GM19438 (cell line): ENCODE data around the gene POLR2J2.
"Not testable (repeated sequence)": the region's sequence is repeated elsewhere in the genome, so short reads cannot be mapped to it uniquely, and the experiment has no call there.

Experiments used
- ATAC-seq: cut with Tn5 transposase; IDR thresholded peaks from one replicate; pipeline ENCODE4 v1.9.1; 2021; ENCODE audit warnings: low read depth; ENCODE audit not compliant: unreplicated experiment

The POLR2J2 gene

GRCh38 chr7:102671166-102671955 lies at the start of gene POLR2J2:
POLR2J2 (minus strand) TSS chr7:102671663; CDS start chr7:102671601, 62 bp downstream.
- peak; percentile 59 for ATAC-seq

DNA sequence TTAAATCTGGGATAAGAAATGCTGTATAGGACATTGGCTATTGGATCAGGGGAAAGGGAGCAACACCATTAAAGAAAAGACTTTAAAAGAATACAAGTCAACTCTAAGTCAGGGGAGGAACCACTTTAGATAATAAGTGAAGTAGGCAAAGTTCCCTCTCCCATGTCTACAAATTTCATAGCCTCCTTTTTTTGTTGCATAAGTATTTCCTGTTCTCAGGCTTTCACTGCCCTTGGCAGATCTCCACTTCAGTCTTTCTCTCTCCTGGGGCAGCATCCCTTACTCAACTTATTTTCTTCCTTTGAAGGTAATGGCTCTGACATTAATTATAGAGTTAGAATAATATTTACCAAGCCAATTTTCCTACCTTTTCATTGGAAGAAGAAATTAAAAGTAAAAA lies 47.0 kb upstream of the POLR2J2 start:
- not testable (repeated sequence) for ATAC-seq

- ATAC-seq = not testable (repeated sequence)
Measured at GRCh38 chr7:102715718-102716117, 44.3 kb upstream of the POLR2J2 start.

- not testable (repeated sequence) for ATAC-seq
Measured at GRCh38 chr7:102714774-102715522, 43.5 kb upstream of the POLR2J2 start.

- peak; percentile 83 for ATAC-seq
Measured at GRCh38 chr7:102713691-102714080, 42.2 kb upstream of the POLR2J2 start.

GRCh38 chr7:102713011-102713690 lies 41.7 kb upstream of the POLR2J2 start:
- ATAC-seq = peak; percentile 72

- ATAC-seq = not testable (repeated sequence)
Measured at GRCh38 chr7:102698962-102699750, 27.7 kb upstream of the POLR2J2 start.

DNA sequence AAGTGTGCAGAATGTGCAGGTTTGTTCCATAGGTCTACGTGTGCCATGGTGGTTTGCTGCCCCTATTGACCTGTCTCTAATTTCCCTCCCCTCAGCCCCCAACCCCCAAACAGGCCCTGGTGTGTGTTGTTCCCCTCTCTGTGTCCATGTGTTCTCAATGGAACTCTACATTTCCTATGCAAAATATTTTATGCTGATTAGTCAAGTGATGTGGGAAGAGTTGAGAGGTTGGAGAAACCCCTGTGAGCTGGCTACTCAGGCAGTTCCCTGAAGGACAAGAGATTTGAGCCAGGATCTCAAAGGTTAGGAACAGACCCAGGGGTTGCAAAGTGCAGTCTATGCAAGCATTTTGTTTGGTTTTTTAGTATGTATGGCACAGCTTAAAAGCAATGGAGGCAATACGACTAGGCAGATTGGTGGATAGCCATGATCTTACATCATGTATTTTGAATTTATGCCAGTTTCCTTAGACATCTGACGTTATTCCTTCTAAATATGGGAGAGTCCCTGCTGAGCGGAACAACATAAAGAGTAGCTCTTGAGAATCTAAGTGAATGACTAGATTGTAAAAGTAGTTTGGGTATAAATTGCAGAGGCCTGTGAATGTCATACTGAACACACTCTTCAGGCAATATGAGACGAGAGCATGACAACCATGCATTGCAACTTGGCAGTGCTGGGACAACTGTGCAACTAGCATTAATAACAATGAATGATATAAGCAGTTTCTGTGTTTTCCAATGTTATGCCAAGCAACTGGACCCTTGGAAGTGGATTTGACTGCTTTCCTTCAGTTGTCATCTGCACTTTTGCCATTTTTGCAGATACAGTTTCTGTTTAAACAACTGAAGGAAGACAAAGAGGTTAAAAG lies 26.4 kb upstream of the POLR2J2 start:
- ATAC-seq = not testable (repeated sequence)

DNA sequence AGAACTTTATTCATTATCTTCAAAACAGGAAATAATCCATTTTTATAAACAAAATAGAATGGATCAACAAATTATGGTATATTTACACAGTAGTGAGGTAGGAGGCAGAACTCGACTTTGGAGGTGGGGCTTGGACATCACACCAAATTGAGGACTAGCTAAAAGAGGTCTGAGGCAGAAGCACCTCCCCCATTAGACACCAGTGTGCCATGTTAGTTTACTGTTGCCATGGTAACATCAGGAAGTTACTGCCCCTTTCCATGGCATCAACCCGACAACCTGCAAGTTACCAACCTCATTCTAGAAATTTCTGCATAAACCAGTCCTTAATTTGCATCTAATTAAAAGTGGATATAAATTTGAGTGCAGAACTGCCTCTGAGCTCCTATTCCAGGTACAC lies 24.5 kb upstream of the POLR2J2 start:
- ATAC-seq = not testable (repeated sequence)

DNA sequence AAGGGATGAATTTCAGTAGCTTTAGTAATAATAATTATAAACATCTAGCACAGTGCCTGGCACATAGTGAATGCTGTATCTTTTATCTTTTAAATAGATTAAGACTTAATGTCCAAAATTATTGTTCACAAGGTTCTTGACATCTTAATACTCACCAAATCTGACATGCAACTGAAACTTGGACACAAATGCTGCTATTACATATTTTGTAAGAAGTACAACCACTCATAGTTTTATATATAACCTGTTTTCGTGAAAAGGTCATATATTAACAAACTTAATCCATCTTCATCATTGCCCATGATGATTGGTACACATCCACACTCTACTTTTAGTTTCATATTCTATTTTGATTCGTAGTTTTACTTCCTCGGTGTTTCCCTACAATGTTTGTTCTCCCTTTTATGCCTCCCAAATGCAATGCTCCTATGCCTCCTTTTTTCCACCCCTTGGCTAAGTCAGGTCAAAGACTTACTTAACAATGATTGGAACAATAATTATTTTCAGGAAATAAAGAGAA lies 23.6 kb upstream of the POLR2J2 start:
- ATAC-seq = not testable (repeated sequence)

- not testable (repeated sequence) for ATAC-seq
Measured at GRCh38 chr7:102694008-102694407, 22.5 kb upstream of the POLR2J2 start.

DNA sequence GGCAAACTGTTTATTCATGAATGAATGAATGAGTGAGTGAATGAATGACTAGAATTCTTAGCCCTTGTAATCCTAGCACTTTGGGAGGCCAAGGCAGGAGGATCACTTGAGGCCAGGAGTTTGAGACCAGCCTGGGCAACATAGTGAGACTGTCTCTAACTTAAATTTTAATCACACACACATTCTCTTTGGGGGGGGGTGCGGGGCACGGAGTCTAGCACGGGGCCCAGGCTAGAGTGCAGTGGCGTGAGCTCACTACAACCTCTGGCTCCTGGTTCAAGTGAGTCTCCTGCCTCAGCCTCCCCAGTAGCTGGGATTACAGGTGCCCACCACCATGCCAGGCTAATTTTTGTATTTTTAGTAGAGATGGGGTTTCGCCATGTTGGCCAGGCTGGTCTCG lies 19.1 kb upstream of the POLR2J2 start:
- ATAC-seq = not testable (repeated sequence)

GRCh38 chr7:102689436-102690282 lies 18.2 kb upstream of the POLR2J2 start:
- ATAC-seq = peak; percentile 46

- peak; percentile 91 for ATAC-seq
Measured at GRCh38 chr7:102688299-102689036, 17.0 kb upstream of the POLR2J2 start.

- ATAC-seq = not testable (repeated sequence)
Measured at GRCh38 chr7:102682560-102682959, 11.1 kb upstream of the POLR2J2 start.

GRCh38 chr7:102680780-102681179 lies 9.3 kb upstream of the POLR2J2 start:
- not testable (repeated sequence) for ATAC-seq

GRCh38 chr7:102675545-102675944 lies 4.1 kb upstream of the POLR2J2 start:
- ATAC-seq = not testable (repeated sequence)
